Measurements from ENCODE around the gene PARVB.

DNA sequence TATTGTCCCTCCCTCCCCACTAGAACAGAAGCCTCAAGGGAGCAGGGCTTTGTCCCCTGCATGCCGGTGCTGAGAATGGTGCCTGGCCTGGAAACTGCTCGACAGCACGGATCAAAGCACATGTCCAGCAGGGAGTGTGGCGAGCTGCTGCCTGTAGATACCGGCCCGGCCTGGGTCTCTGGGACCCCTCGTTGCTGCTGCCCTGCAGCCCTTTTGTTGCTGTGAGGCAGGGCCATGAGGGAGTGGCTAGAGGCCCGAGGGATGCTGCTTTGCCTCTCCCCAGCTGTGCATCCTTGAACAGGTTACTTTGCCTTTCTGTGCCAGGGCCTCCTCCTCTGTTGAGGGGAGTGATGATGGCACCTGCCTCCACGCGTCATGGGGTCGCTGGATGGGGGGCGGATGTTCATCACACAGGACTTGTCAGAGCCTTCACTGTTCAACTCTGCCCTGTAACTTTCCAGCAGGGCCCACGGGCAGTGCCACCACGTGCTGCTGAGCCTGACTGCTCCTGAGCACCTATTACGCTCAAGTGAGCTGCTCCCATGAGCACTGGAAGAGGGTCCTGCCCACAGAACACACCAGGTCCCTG lies 141.3 kb downstream of the PARVB start:
- no peak for TF ChIP-seq ZNF76 (tag by site-specific recombination; IDR thresholded peaks at IDR 0.05; ENCODE audit: borderline replicate concordance, low read depth)
- no peak for TF ChIP-seq ZBTB8A (tag by site-specific recombination; IDR thresholded peaks at IDR 0.05)
- no peak for TF ChIP-seq ZNF623 (tag by site-specific recombination; IDR thresholded peaks at IDR 0.05)

Measured in HEK293 (cell line).